IMR-90 (cell line): ENCODE measurements around the gene BPI. TPM values are rescaled to one million over a fixed set of nuclear protein-coding genes. Genes with fewer than 3 reads are reported as not detected.

ENCODE experiments used
- ATAC-seq: fragments of 200-7000 bp; cut with Tn5 transposase; 2 replicates; pipeline ENCODE4 v1.9.1; 2020; ENCODE audit warnings: low read depth, mild to moderate bottlenecking, moderate library complexity
- BruUV-seq: library from RNA; stranded (reverse); fragments of 400-500 nt; replicated peaks from 2 replicates; lab custom pipeline; 2021; lab: Mats Ljungman, UMichigan
- CTCF ChIA-PET: fragments of 300-600 bp; formaldehyde crosslinking; extraction: SDS; loops from one replicate; lab custom pipeline; 2021; ENCODE audit warnings: antibody characterized with exemption; lab: Yijun Ruan, JAX
- POLR2A ChIA-PET: fragments of 300-600 bp; sonication (Branson Sonifier 250); formaldehyde crosslinking; loops from one replicate; lab custom pipeline; 2022; ENCODE audit warnings: antibody characterized with exemption; ENCODE audit not compliant: unreplicated experiment; lab: Charles Lee
- DNase-seq: peaks from one replicate; pipeline ENCODE4 v3.0.0; 2013
- H2AFZ ChIP-seq: replicated peaks from 2 replicates; pipeline ENCODE3; 2013; ENCODE audit warnings: low read length, mild to moderate bottlenecking; ENCODE audit not compliant: poor library complexity
- H2AK5ac ChIP-seq: 2 replicates; pipeline ENCODE4 v1.6.1; 2013; ENCODE audit warnings: low read depth, low read length, inconsistent platforms
- H2AK9ac ChIP-seq: replicated peaks from 2 replicates; pipeline ENCODE3; 2013; ENCODE audit warnings: mild to moderate bottlenecking, low read depth, low read length, moderate library complexity; ENCODE audit not compliant: poor library complexity
- H2BK120ac ChIP-seq: 2 replicates; pipeline ENCODE4 v1.6.1; 2013; ENCODE audit warnings: low read depth, low read length, inconsistent platforms
- H2BK15ac ChIP-seq: 3 replicates; pipeline ENCODE4 v1.6.1; 2013; ENCODE audit warnings: low read depth, low read length, inconsistent platforms
- H2BK20ac ChIP-seq: 2 replicates; pipeline ENCODE4 v1.6.1; 2013; ENCODE audit warnings: low read depth, mild to moderate bottlenecking, inconsistent platforms, low read length, moderate library complexity
- H2BK5ac ChIP-seq: 2 replicates; pipeline ENCODE4 v1.6.1; 2013; ENCODE audit warnings: mild to moderate bottlenecking, low read depth, low read length, inconsistent platforms; ENCODE audit not compliant: poor library complexity, severe bottlenecking
- H3K14ac ChIP-seq: replicated peaks from 2 replicates; pipeline ENCODE4 v1.6.1; 2013; ENCODE audit warnings: low read depth, low read length, inconsistent platforms
- H3K18ac ChIP-seq: 2 replicates; pipeline ENCODE4 v1.6.1; 2013; ENCODE audit warnings: low read depth, low read length, control low read depth
- H3K23ac ChIP-seq: 2 replicates; pipeline ENCODE4 v1.6.1; 2013; ENCODE audit warnings: low read depth, low read length, inconsistent platforms
- H3K27ac ChIP-seq: 2 replicates; pipeline ENCODE4 v1.5.1; 2013; ENCODE audit warnings: mild to moderate bottlenecking, control low read depth, low read length; ENCODE audit not compliant: insufficient read depth
- H3K27me3 ChIP-seq: 2 replicates; pipeline ENCODE4 v1.6.1; 2013; ENCODE audit warnings: low read length; ENCODE audit not compliant: control insufficient read depth, insufficient read depth
- H3K36me3 ChIP-seq: 2 replicates; pipeline ENCODE4 v1.6.1; 2013; ENCODE audit warnings: low read length, mixed read lengths; ENCODE audit not compliant: control insufficient read depth, insufficient read depth
- H3K4ac ChIP-seq: 2 replicates; pipeline ENCODE4 v1.6.1; 2013; ENCODE audit warnings: low read depth, low read length, inconsistent platforms
- H3K4me1 ChIP-seq: 2 replicates; pipeline ENCODE4 v1.6.1; 2013; ENCODE audit warnings: low read length, mixed read lengths; ENCODE audit not compliant: control insufficient read depth, insufficient read depth
- H3K4me2 ChIP-seq: 2 replicates; pipeline ENCODE4 v1.6.1; 2013; ENCODE audit warnings: low read depth, mild to moderate bottlenecking, control low read depth, low read length, moderate library complexity
- H3K4me3 ChIP-seq: 2 replicates; pipeline ENCODE4 v1.5.1; 2013; ENCODE audit warnings: low read depth, mild to moderate bottlenecking, control low read depth, low read length, moderate library complexity; ENCODE audit not compliant: insufficient read depth
- H3K56ac ChIP-seq: 2 replicates; pipeline ENCODE4 v1.6.1; 2013; ENCODE audit warnings: low read length, inconsistent platforms; ENCODE audit not compliant: insufficient read depth; ENCODE audit errors: extremely low read depth
- H3K79me1 ChIP-seq, 2 experiments: 2 replicates each; pipeline ENCODE4 v1.6.1; 2013; ENCODE audit warnings: low read length in 2 of 2, inconsistent platforms in 1 of 2, low read depth in 1 of 2
- H3K9ac ChIP-seq: 2 replicates; pipeline ENCODE4 v1.6.1; 2013; ENCODE audit warnings: low read depth, low read length, control low read depth
- H3K9me1 ChIP-seq: 2 replicates; pipeline ENCODE4 v1.6.1; 2013; ENCODE audit warnings: low read length, inconsistent platforms; ENCODE audit not compliant: insufficient read depth
- H3K9me3 ChIP-seq: 2 replicates; pipeline ENCODE4 v1.6.1; 2013; ENCODE audit warnings: low read length; ENCODE audit not compliant: control insufficient read depth, insufficient read depth
- H4K20me1 ChIP-seq: 2 replicates; pipeline ENCODE4 v1.6.1; 2013; ENCODE audit warnings: low read length, inconsistent platforms; ENCODE audit not compliant: insufficient read depth
- H4K5ac ChIP-seq: 2 replicates; pipeline ENCODE4 v1.6.1; 2013; ENCODE audit warnings: mild to moderate bottlenecking, low read depth, low read length, control low read depth
- H4K8ac ChIP-seq, 2 experiments: 2 replicates each; pipeline ENCODE4 v1.6.1; 2013; ENCODE audit warnings: low read depth in 2 of 2, low read length in 2 of 2, control low read depth in 1 of 2, inconsistent platforms in 1 of 2
- H4K91ac ChIP-seq: 2 replicates; pipeline ENCODE4 v1.6.1; 2013; ENCODE audit warnings: low read depth, low read length, inconsistent platforms; ENCODE audit not compliant: insufficient read depth
- ELK1 ChIP-seq: fragments of 150-350 bp; IDR thresholded peaks from 2 replicates; pipeline ENCODE4 v1.6.1; 2016; ENCODE audit warnings: low read depth, mild to moderate bottlenecking, low read length, moderate library complexity, borderline replicate concordance
- RAD21 ChIP-seq: IDR thresholded peaks from 2 replicates; pipeline ENCODE4 v1.6.1; 2012; ENCODE audit warnings: low read length, improper control_type of control experiment
- WGBS, 2 experiments: methylation state at CpG; one replicate each; pipeline versions ENCODE4 v1.1.5 to v1.1.7; 2013; ENCODE audit warnings: missing lambda C conversion rate in 2 of 2; ENCODE audit not compliant: insufficient read length in 1 of 2; ENCODE audit errors: extremely low coverage in 2 of 2; 5-methylcytosine and 5-hydroxymethylcytosine counted together
- dilution Hi-C: fragments of 300-500 bp; cut with HindIII; formaldehyde crosslinking; loops from one replicate; pipeline ENCODE4 v1.14.3; 2018; ENCODE audit warnings: low sequenced_read_pairs; ENCODE audit not compliant: unreplicated experiment
- in situ Hi-C: fragments of 300-500 bp; cut with MboI; formaldehyde crosslinking; loops from 3 replicates; pipeline ENCODE4 v1.14.3; 2019; ENCODE audit warnings: low sequenced_read_pairs, inconsistent platforms, mixed read lengths
- intact Hi-C: fragments of 100-400 bp; cut with micrococcal nuclease; formaldehyde crosslinking; loops from 2 replicates; pipeline ENCODE4 v1.10.0; 2022
- polyA plus RNA-seq, 3 experiments: library from polyadenylated mRNA; depleted of rRNA; stranded (reverse); fragments of >200 nt; gene quantifications; 2 replicates each; pipeline ENCODE4 v1.2.3, GENCODE V29; 2012; ENCODE audit warnings: low replicate concordance in 1 of 3
- total RNA-seq: library from RNA; depleted of rRNA; stranded (reverse); fragments of >200 nt; gene quantifications from 2 replicates; pipeline ENCODE4 v1.2.3, GENCODE V29; 2012
- TF ChIP-seq, protein P1 (sequence below): conservative IDR thresholded peaks from 2 replicates; pipeline ENCODE4 v1.5.1; 2012; ENCODE audit warnings: mild to moderate bottlenecking, low read depth, low read length, improper control_type of control experiment

The BPI gene
- total and polyA plus RNA-seq, 2 of the 4 experiments (the other 2 are of a cell fraction), result 0.05 TPM; not detected in 1

DNA sequence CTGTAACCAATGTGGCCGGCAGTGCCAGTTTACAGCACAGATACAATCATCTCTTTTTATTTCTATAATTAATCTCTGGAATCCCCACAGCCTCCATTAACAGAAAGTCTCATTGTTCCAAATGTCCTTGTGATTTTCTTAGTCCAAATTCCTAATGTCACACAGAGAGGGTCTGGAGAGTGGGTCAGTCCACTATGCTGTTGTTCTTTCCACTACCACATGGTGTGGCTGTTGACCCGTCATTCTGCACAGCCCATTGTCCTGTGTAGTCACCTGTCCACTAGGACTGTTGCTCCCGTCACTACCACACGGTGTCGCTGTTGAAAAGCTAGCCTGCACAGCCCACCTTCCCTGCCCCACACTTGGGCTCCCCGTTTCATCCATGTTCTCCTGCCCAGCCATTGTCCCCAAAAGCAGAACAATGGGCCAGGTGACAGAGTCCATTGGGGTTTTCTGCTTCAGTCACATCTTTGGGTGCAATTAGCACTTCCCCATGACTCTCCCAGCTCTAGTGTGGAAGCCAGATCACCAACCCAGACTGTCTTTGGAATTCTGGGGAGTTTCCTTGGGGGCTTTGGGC is 33.7 kb downstream of the BPI start:
- H3K14ac ChIP-seq, result no peak overlapping the region
- H3K23ac ChIP-seq, result no peak overlapping the region
- no peak overlapping the region for H2BK120ac ChIP-seq
- no TSS peak for BruUV-seq
- DNase-seq (no peak), ATAC-seq (no peak)
- ChIA-PET POLR2A (no interaction called here), CTCF (interaction anchor here (0.6 to 1.2 kb wide), 2 partner anchors 19 to 151 kb away, joined by 3 read pairs; no protein-coding TSS in a partner anchor)
- peaks cover 32% of the 10 kb centered on the region for H3K27me3 ChIP-seq
- no peak overlapping the region for H2AK5ac ChIP-seq
- H3K4me3 ChIP-seq, result no peak overlapping the region
- H4K5ac ChIP-seq, result no peak overlapping the region
- no peaks in the 10 kb centered on the region; the same call in 1 of the 2 replicates for H3K4me1 ChIP-seq
- H3K4me2 ChIP-seq, result no peak overlapping the region
- TF ChIP-seq, protein P1, sequence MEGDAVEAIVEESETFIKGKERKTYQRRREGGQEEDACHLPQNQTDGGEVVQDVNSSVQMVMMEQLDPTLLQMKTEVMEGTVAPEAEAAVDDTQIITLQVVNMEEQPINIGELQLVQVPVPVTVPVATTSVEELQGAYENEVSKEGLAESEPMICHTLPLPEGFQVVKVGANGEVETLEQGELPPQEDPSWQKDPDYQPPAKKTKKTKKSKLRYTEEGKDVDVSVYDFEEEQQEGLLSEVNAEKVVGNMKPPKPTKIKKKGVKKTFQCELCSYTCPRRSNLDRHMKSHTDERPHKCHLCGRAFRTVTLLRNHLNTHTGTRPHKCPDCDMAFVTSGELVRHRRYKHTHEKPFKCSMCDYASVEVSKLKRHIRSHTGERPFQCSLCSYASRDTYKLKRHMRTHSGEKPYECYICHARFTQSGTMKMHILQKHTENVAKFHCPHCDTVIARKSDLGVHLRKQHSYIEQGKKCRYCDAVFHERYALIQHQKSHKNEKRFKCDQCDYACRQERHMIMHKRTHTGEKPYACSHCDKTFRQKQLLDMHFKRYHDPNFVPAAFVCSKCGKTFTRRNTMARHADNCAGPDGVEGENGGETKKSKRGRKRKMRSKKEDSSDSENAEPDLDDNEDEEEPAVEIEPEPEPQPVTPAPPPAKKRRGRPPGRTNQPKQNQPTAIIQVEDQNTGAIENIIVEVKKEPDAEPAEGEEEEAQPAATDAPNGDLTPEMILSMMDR, result peak; percentile 31; the same call in 1 of the 2 replicates
- TF ChIP-seq ELK1 (no peak), RAD21 (peak; percentile 29; the same call in 1 of the 2 replicates)
- no peaks in the 10 kb centered on the region for H3K79me1 ChIP-seq
- H3K27ac ChIP-seq, result no peak overlapping the region
- H4K8ac ChIP-seq, result no peak overlapping the region
- no peaks in the 10 kb centered on the region for H3K9me1 ChIP-seq
- H3K9me3 ChIP-seq, result peaks cover 6% of the 10 kb centered on the region
- H4K91ac ChIP-seq, result no peak overlapping the region
- H3K18ac ChIP-seq, result no peak overlapping the region
- 29% methylated on average over 1 of the region's 6 CpGs; no CpG with 5 or more reads in 1 of the 2 experiments for WGBS, 2 experiments
- dilution Hi-C loops, result no loop called here
- no peak overlapping the region for H2BK20ac ChIP-seq
- H2AFZ ChIP-seq, result no peak overlapping the region
- no peak overlapping the region for H2AK9ac ChIP-seq
- no peaks in the 10 kb centered on the region for H3K36me3 ChIP-seq
- no peak overlapping the region for H3K4ac ChIP-seq
- H3K56ac ChIP-seq, result no peak overlapping the region
- in situ Hi-C loops, result no loop called here
- no peak overlapping the region for H2BK15ac ChIP-seq
- H4K20me1 ChIP-seq, result no peaks in the 10 kb centered on the region
- H3K9ac ChIP-seq, result no peak overlapping the region
- intact Hi-C loops, result no loop called here
- no peak overlapping the region for H2BK5ac ChIP-seq
